Neural cell (in vitro differentiated cells): ENCODE data around the gene STUB1. TPM values are rescaled to one million over a fixed set of nuclear protein-coding genes. Genes with fewer than 3 reads are reported as not detected.

Experiments
- H2AFZ ChIP-seq: fragments of 200-600, 300-800 bp; sonication (generic), shearing (Covaris generic); 2 replicates; pipeline ENCODE4 v1.6.0; 2014; ENCODE audit warnings: low read depth, mild to moderate bottlenecking, antibody characterized with exemption, low read length, moderate library complexity
- H3F3A ChIP-seq: fragments of 200-600 bp; shearing (Covaris generic); 2 replicates; pipeline ENCODE4 v1.6.1; 2016; ENCODE audit warnings: mild to moderate bottlenecking, moderate library complexity, mixed read lengths, antibody characterized with exemption, low read length; ENCODE audit not compliant: insufficient read depth, poor library complexity, severe bottlenecking
- H3K27ac ChIP-seq: fragments of 200-600, 300-800 bp; sonication (generic), shearing (Covaris generic); 2 replicates; pipeline ENCODE4 v1.5.1; 2014; ENCODE audit warnings: mild to moderate bottlenecking, low read length, moderate library complexity
- H3K27me3 ChIP-seq: fragments of 300-800, 200-600 bp; sonication (generic), shearing (Covaris generic); 2 replicates; pipeline ENCODE4 v1.6.0; 2014; ENCODE audit warnings: mild to moderate bottlenecking, low read depth, low read length, moderate library complexity; ENCODE audit not compliant: insufficient read depth
- H3K36me3 ChIP-seq: fragments of 300-800, 200-600 bp; sonication (generic), shearing (Covaris generic); 2 replicates; pipeline ENCODE4 v1.5.1; 2014; ENCODE audit warnings: mild to moderate bottlenecking, antibody characterized with exemption, low read length, moderate library complexity; ENCODE audit not compliant: insufficient read depth
- H3K4me2 ChIP-seq: fragments of 300-800, 200-600 bp; sonication (generic), shearing (Covaris generic); 2 replicates; pipeline ENCODE4 v1.6.0; 2014; ENCODE audit warnings: mild to moderate bottlenecking, low read length
- H3K4me3 ChIP-seq: fragments of 300-800, 200-600 bp; sonication (generic), shearing (Covaris generic); 2 replicates; pipeline ENCODE4 v1.5.1; 2014; ENCODE audit warnings: mild to moderate bottlenecking, low read length, moderate library complexity
- H3K79me2 ChIP-seq: fragments of 200-600 bp; shearing (Covaris generic); replicated peaks from 2 replicates; pipeline ENCODE4 v1.6.0; 2014; ENCODE audit warnings: mild to moderate bottlenecking, low read length, moderate library complexity; ENCODE audit not compliant: insufficient read depth
- H3K9ac ChIP-seq: fragments of 300-800, 200-600 bp; sonication (generic), shearing (Covaris generic); 2 replicates; pipeline ENCODE4 v1.6.1; 2016; ENCODE audit warnings: mild to moderate bottlenecking, low read length, mixed read lengths
- H3K9me2 ChIP-seq: fragments of 200-600 bp; shearing (Covaris generic); 2 replicates; pipeline ENCODE4 v1.6.1; 2016; ENCODE audit warnings: mild to moderate bottlenecking, low read length, mixed read lengths; ENCODE audit not compliant: insufficient read depth
- H3K9me3 ChIP-seq: fragments of 200-600, 300-800 bp; sonication (generic), shearing (Covaris generic); 2 replicates; pipeline ENCODE4 v1.6.1; 2016; ENCODE audit warnings: mild to moderate bottlenecking, mixed run types, low read length, moderate library complexity, mixed read lengths
- H4K20me1 ChIP-seq: fragments of 200-600 bp; shearing (Covaris generic); 2 replicates; pipeline ENCODE4 v1.6.1; 2016; ENCODE audit warnings: mild to moderate bottlenecking, mixed run types; ENCODE audit not compliant: insufficient read depth
- EP300 ChIP-seq: fragments of 450-650 bp; conservative IDR thresholded peaks from 2 replicates; pipeline ENCODE4 v1.6.1; 2014; ENCODE audit warnings: antibody characterized with exemption, mild to moderate bottlenecking, moderate library complexity; ENCODE audit not compliant: poor library complexity, severe bottlenecking
- EZH2 ChIP-seq: fragments of 200-600, 300-800 bp; shearing (Covaris generic), sonication (generic); IDR thresholded peaks from 2 replicates; pipeline ENCODE4 v1.6.1; 2014; ENCODE audit warnings: antibody characterized with exemption, low read length, borderline replicate concordance, mild to moderate bottlenecking; ENCODE audit not compliant: insufficient read depth, poor library complexity, severe bottlenecking
- MXI1 ChIP-seq: fragments of 450-650 bp; conservative IDR thresholded peaks from 2 replicates; pipeline ENCODE4 v1.6.1; 2014; ENCODE audit warnings: antibody characterized with exemption, mild to moderate bottlenecking; ENCODE audit not compliant: poor library complexity, severe bottlenecking
- POLR2AphosphoS5 ChIP-seq: IDR thresholded peaks from 2 replicates; pipeline ENCODE4 v1.6.1; 2012
- RAD21 ChIP-seq: fragments of 450-650 bp; conservative IDR thresholded peaks from 2 replicates; pipeline ENCODE4 v1.6.1; 2014; ENCODE audit warnings: antibody characterized with exemption, mild to moderate bottlenecking, moderate library complexity
- SMC3 ChIP-seq: fragments of 450-650 bp; conservative IDR thresholded peaks from 2 replicates; pipeline ENCODE4 v1.6.1; 2014; ENCODE audit warnings: antibody characterized with exemption, mild to moderate bottlenecking, moderate library complexity; ENCODE audit not compliant: poor library complexity
- TAF1 ChIP-seq: IDR thresholded peaks from 2 replicates; pipeline ENCODE4 v1.6.1; 2012; ENCODE audit warnings: low read depth
- polyA plus RNA-seq: library from polyadenylated mRNA; depleted of rRNA; stranded (reverse); fragments of >200 nt; gene quantifications from 2 replicates; pipeline ENCODE4 v1.2.3, GENCODE V29; 2014
- TF ChIP-seq, protein P1 (sequence below): IDR thresholded peaks from 2 replicates; pipeline ENCODE4 v1.6.1; 2012; ENCODE audit warnings: borderline replicate concordance
- TF ChIP-seq, protein P2 (sequence below): fragments of 450-650 bp; IDR thresholded peaks from 2 replicates; pipeline ENCODE4 v1.5.1; 2014; ENCODE audit warnings: antibody characterized with exemption, mild to moderate bottlenecking, moderate library complexity; ENCODE audit not compliant: poor library complexity, severe bottlenecking

Gene STUB1
- polyA plus RNA-seq, 1 donor from 2014 or later: 120 TPM

- no peaks in the 10 kb centered on the region for H3K9me3 ChIP-seq
- peaks cover 45% of the 10 kb centered on the region for H4K20me1 ChIP-seq
- no peaks in the 10 kb centered on the region for H3F3A ChIP-seq
- peak overlapping the region; percentile 89 for H3K9ac ChIP-seq
- H3K4me2 ChIP-seq: peak overlapping the region; percentile 87
- peaks cover 43% of the 10 kb centered on the region for H3K79me2 ChIP-seq
- TF ChIP-seq, protein P1, sequence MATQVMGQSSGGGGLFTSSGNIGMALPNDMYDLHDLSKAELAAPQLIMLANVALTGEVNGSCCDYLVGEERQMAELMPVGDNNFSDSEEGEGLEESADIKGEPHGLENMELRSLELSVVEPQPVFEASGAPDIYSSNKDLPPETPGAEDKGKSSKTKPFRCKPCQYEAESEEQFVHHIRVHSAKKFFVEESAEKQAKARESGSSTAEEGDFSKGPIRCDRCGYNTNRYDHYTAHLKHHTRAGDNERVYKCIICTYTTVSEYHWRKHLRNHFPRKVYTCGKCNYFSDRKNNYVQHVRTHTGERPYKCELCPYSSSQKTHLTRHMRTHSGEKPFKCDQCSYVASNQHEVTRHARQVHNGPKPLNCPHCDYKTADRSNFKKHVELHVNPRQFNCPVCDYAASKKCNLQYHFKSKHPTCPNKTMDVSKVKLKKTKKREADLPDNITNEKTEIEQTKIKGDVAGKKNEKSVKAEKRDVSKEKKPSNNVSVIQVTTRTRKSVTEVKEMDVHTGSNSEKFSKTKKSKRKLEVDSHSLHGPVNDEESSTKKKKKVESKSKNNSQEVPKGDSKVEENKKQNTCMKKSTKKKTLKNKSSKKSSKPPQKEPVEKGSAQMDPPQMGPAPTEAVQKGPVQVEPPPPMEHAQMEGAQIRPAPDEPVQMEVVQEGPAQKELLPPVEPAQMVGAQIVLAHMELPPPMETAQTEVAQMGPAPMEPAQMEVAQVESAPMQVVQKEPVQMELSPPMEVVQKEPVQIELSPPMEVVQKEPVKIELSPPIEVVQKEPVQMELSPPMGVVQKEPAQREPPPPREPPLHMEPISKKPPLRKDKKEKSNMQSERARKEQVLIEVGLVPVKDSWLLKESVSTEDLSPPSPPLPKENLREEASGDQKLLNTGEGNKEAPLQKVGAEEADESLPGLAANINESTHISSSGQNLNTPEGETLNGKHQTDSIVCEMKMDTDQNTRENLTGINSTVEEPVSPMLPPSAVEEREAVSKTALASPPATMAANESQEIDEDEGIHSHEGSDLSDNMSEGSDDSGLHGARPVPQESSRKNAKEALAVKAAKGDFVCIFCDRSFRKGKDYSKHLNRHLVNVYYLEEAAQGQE: no peak
- TF ChIP-seq POLR2AphosphoS5 (no peak), EP300 (no peak), TAF1 (no peak)
- TF ChIP-seq, protein P2, sequence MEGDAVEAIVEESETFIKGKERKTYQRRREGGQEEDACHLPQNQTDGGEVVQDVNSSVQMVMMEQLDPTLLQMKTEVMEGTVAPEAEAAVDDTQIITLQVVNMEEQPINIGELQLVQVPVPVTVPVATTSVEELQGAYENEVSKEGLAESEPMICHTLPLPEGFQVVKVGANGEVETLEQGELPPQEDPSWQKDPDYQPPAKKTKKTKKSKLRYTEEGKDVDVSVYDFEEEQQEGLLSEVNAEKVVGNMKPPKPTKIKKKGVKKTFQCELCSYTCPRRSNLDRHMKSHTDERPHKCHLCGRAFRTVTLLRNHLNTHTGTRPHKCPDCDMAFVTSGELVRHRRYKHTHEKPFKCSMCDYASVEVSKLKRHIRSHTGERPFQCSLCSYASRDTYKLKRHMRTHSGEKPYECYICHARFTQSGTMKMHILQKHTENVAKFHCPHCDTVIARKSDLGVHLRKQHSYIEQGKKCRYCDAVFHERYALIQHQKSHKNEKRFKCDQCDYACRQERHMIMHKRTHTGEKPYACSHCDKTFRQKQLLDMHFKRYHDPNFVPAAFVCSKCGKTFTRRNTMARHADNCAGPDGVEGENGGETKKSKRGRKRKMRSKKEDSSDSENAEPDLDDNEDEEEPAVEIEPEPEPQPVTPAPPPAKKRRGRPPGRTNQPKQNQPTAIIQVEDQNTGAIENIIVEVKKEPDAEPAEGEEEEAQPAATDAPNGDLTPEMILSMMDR: peak; percentile 13
- peaks cover 26% of the 10 kb centered on the region for H3K27me3 ChIP-seq
- H2AFZ ChIP-seq: no peak overlapping the region
- H3K36me3 ChIP-seq: no peaks in the 10 kb centered on the region
- peak overlapping the region; percentile 96 for H3K4me3 ChIP-seq
- H3K9me2 ChIP-seq: no peaks in the 10 kb centered on the region
- peak overlapping the region; percentile 34 for H3K27ac ChIP-seq
Measured at GRCh38 chr16:704552-705380, 24.6 kb downstream of the STUB1 start.

DNA sequence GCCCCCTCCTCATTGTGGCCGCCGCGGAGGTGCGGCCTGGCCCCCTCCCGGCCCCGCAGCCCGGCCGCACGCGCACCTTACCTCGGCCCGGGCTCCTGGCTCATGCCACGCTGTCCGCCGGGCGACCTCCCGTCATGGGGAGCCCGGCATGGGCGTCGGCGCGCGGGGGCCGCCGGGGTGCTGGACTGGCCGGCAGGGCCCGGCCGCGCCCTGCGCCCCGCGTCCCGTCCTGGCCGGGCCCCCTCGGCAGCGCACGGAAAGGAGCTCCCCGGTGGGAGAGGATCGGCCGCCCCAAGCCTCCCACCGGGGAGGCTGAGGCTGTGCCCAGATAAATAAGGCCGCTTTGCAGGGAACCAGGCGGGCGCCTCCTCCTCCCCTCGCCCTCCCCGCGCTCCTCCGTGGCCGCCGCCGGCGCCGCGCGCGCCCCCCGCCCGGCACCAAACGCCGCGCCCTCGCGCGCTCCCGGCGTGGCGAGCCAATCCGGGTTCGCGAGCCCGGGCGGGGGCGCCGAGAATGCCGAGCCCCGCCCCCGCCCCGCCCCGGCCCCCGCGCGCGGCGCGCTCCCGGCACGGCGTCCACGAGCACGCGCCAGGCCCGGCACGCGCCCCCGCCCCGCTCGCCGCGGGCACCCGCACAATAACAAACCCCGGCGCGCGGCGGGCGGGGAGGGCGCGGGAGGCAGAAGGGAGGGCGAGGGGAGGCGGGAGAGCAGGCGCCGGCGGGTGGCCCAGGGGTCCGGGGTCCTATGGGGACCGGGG is 25.4 kb downstream of the STUB1 start, which contains the start of gene FBXL16:
TSS of gene FBXL16 (minus strand) at position 371 of the 758 bp plus-strand sequence. CDS start 8,396 bp downstream, outside the sequence.
- H3K4me3 ChIP-seq: peak within 1 kb of the TSS; percentile 96
- H3K27ac ChIP-seq: peak within 1 kb of the TSS; percentile 86
- peaks cover 37% of the 10 kb centered on the region for H4K20me1 ChIP-seq
- H3K9me2 ChIP-seq: no peaks in the 10 kb centered on the region
- no peaks in the 10 kb centered on the region for H3K9me3 ChIP-seq
- H2AFZ ChIP-seq: peak within 1 kb of the TSS; percentile 2
- peaks cover 38% of the 10 kb centered on the region for H3K79me2 ChIP-seq
- peak within 1 kb of the TSS; percentile 89 for H3K9ac ChIP-seq
- peak within 1 kb of the TSS; percentile 87 for H3K4me2 ChIP-seq
- H3F3A ChIP-seq: peaks cover under 1% of the 10 kb centered on the region
- TF ChIP-seq EZH2 (no peak), SMC3 (no peak), MXI1 (peak; percentile 47), EP300 (peak; percentile 18), RAD21 (no peak), POLR2AphosphoS5 (peak; percentile 54)
- TF ChIP-seq, protein P1: no peak
- H3K36me3 ChIP-seq: no peaks in the 10 kb centered on the region
- H3K27me3 ChIP-seq: peaks cover 18% of the 10 kb centered on the region
